Neural cell (in vitro differentiated cells): Measurements from ENCODE around the gene EYA3.

Experiments
- CTCF ChIP-seq: fragments of 450-650 bp; IDR thresholded peaks from 2 replicates; pipeline ENCODE4 v1.5.1; 2014; ENCODE audit warnings: antibody characterized with exemption, mild to moderate bottlenecking, moderate library complexity; ENCODE audit not compliant: poor library complexity, severe bottlenecking
- EP300 ChIP-seq: fragments of 450-650 bp; conservative IDR thresholded peaks from 2 replicates; pipeline ENCODE4 v1.6.1; 2014; ENCODE audit warnings: antibody characterized with exemption, mild to moderate bottlenecking, moderate library complexity; ENCODE audit not compliant: poor library complexity, severe bottlenecking
- EZH2 ChIP-seq: fragments of 200-600, 300-800 bp; shearing (Covaris generic), sonication (generic); IDR thresholded peaks from 2 replicates; pipeline ENCODE4 v1.6.1; 2014; ENCODE audit warnings: antibody characterized with exemption, low read length, borderline replicate concordance, mild to moderate bottlenecking; ENCODE audit not compliant: insufficient read depth, poor library complexity, severe bottlenecking
- MXI1 ChIP-seq: fragments of 450-650 bp; conservative IDR thresholded peaks from 2 replicates; pipeline ENCODE4 v1.6.1; 2014; ENCODE audit warnings: antibody characterized with exemption, mild to moderate bottlenecking; ENCODE audit not compliant: poor library complexity, severe bottlenecking
- POLR2AphosphoS5 ChIP-seq: IDR thresholded peaks from 2 replicates; pipeline ENCODE4 v1.6.1; 2012
- RAD21 ChIP-seq: fragments of 450-650 bp; conservative IDR thresholded peaks from 2 replicates; pipeline ENCODE4 v1.6.1; 2014; ENCODE audit warnings: antibody characterized with exemption, mild to moderate bottlenecking, moderate library complexity
- REST ChIP-seq: IDR thresholded peaks from 2 replicates; pipeline ENCODE4 v1.6.1; 2012; ENCODE audit warnings: borderline replicate concordance
- SMC3 ChIP-seq: fragments of 450-650 bp; conservative IDR thresholded peaks from 2 replicates; pipeline ENCODE4 v1.6.1; 2014; ENCODE audit warnings: antibody characterized with exemption, mild to moderate bottlenecking, moderate library complexity; ENCODE audit not compliant: poor library complexity
- TAF1 ChIP-seq: IDR thresholded peaks from 2 replicates; pipeline ENCODE4 v1.6.1; 2012; ENCODE audit warnings: low read depth

GRCh38 chr1:27967884-27968466 lies 120.4 kb downstream of the EYA3 start:
- no peak for TF ChIP-seq CTCF
- TF ChIP-seq EP300: no peak
- no peak for TF ChIP-seq EZH2
- TF ChIP-seq REST: no peak
- no peak for TF ChIP-seq POLR2AphosphoS5
- no peak for TF ChIP-seq MXI1
- TF ChIP-seq TAF1: no peak
- no peak for TF ChIP-seq RAD21
- no peak for TF ChIP-seq SMC3
